OCI-LY1 (cell line): ENCODE results near the gene CYP11A1.

Experiments used
- CTCF ChIP-seq: fragments of 200-600 bp; sonication (generic), shearing (Covaris generic); IDR thresholded peaks from 2 replicates; pipeline ENCODE4 v1.5.1; 2017; ENCODE audit warnings: mild to moderate bottlenecking, antibody characterized with exemption, low read length, moderate library complexity, mixed read lengths
- EZH2 ChIP-seq: fragments of 200-600 bp; sonication (generic), shearing (Covaris generic); IDR thresholded peaks from 2 replicates; pipeline ENCODE4 v1.8.0; 2017; ENCODE audit warnings: borderline replicate concordance, mixed run types, mild to moderate bottlenecking, antibody characterized with exemption, low read length, moderate library complexity, mixed read lengths

- TF ChIP-seq EZH2 (no peak), CTCF (no peak)
Observed at GRCh38 chr15:74369084-74369745, 1.8 kb upstream of the CYP11A1 start.
